Measurements from ENCODE around the gene CCDC183.
"Not testable (repeated sequence)": the region's sequence is repeated elsewhere in the genome, so short reads cannot be mapped to it uniquely, and the experiment has no call there.

The CCDC183 gene

GRCh38 chr9:136825295-136826187 lies 29.4 kb downstream of the CCDC183 start:
- no peak for DNase-seq (ENCODE audit: low spot score)

GRCh38 chr9:136826188-136826541 lies 30.0 kb downstream of the CCDC183 start:
- DNase-seq (ENCODE audit: low spot score), result no peak

- DNase-seq (ENCODE audit: low spot score), result no peak
Observed at GRCh38 chr9:136826703-136827582, 30.8 kb downstream of the CCDC183 start.

- DNase-seq (ENCODE audit: low spot score), result no peak
Observed at GRCh38 chr9:136827794-136828473, 31.8 kb downstream of the CCDC183 start.

DNA sequence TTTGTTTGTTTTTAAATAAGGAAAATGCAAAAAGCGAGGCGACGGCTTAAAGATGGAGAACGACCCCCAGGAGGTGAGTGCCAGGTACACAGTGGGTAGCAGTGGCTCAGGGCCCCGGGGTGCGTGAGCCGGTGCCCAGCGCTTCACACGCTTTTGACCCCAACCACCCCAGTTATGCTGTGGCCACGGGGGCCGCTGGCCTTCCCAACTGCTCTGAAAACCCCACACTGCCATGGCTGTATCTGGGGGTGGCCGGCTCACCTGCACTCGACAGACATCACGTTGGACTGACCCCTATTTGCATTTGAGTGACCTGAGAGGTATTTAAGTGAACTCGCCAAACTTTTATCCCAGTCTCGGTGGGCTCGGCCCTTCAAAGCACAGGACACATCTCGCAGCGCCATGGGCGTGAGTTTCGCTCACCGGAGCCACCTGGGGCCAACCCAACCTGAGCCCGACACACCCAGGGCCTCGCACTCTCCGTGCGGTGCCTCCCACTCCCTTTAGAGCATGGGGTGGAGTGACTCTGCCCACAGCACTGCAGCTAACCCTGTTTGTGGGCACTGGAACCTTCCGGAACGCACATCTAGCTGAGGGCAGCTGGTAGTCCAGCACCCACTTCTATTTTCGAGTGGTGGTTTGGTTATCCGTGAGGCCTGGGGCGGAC lies 32.5 kb downstream of the CCDC183 start:
- no peak for DNase-seq (ENCODE audit: low spot score)

DNA sequence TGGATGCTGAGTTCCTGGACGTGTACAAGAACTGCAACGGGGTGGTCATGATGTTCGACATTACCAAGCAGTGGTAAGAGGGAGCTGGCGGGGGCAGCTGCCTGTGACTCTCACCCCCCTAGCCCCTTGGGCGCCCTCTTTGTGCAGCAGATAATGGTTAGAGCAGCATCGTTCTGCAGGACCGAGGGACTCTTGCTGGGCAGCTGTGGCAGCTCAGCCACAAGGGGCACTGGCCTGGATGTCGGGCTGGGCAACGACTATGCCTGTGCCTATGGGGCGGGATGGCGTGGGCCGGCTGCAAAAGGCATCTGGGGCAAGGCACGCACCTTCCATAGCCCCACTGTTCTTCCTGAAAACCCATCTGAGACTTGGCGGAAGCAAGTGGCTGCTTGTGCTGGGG lies 33.3 kb downstream of the CCDC183 start:
- DNase-seq (ENCODE audit: low spot score), result no peak

DNA sequence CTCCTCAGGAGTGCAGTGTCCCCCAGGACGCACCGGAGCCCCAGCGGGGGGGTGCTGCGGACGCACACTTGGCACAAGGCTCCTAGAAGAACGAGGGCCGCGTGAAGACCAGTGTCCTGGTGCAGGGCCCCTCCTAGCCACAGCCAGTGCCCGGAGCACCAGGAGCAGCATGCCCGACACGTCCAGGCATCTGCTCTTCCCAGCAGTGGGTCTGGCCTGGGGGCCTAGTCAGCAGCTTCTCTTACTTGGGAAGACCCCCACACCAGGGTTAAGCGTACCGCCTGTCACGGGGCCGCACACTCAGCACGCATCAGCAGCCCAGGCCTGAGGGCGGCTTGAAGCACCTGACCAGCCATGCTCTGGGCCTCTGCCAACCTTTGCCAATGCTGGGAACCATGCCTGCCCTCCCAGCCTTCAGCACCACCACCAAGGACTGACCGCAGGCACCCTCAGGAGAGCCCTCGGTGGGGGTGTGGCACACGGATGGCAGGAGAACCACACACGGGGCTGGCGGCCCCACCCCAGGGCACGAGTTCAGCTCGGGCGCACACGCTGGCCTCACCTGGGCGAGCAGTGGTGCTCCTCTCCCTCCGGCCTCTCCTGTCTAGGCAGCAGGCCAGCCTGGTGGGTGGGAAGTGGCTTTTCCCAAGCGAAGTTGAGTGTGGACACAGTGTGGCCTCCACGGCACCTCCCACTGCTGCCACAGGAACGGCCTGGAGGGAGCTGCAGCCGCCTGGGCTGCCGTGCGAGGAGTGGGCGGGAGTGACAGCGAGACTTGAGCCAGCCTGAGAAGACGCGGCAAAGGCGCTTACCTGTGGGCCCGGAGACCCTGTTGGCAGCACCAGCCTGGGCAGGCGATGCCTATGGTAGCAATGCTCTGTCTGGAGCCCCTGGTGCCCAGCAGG lies 34.1 kb downstream of the CCDC183 start:
- DNase-seq (ENCODE audit: low spot score), result no peak

DNA sequence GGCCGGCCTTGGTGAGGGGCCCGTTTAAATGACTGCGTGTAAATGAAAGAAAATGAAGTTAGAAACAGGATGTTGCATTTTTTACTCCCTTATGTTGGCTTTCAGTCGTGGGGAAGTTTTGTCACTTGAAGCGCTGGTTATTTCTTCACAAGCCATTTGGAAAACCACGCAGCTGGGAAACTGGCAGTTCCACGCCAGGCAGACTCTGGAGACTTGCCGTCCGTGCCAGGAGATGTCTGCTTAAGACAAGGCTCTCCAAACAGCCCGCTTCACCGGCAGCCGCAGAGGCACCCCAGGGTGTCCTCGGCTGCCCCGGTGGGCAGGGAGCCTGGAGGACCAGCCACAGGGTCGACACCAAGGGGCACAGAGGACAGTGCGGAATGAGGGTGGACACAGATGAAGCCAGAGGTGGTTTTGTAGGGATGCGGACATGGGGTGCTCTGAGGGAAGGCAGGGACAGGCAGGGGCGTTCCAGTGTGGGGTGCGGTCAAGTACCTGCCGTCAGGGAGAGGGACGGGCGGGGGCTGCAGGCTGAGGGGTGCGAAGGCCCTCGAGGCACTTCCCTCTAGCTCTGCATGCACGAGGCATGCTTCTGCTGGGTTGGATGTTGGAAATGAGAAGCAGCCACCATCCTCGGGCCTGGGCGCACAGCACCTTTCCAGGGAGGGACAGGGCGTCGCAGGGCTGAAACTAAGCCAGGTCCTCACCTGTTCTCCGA lies 35.0 kb downstream of the CCDC183 start:
- DNase-seq (ENCODE audit: low spot score), result no peak

DNA sequence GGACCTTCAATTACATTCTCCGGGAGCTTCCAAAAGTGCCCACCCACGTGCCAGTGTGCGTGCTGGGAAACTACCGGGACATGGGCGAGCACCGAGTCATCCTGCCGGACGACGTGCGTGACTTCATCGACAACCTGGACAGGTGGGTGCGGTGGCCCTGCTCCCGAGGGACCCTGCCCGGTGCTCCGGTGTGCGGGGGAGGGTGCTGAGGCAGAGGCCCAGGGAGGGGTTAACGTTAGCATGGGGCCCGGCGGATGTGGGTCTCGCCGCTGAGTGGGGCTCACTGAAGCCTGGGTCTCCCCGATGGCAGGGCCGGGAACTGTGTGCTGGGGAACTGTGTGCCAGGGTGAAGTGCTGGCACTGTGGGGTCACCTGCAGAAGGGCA lies 35.6 kb downstream of the CCDC183 start:
- no peak for DNase-seq (ENCODE audit: low spot score)

DNA sequence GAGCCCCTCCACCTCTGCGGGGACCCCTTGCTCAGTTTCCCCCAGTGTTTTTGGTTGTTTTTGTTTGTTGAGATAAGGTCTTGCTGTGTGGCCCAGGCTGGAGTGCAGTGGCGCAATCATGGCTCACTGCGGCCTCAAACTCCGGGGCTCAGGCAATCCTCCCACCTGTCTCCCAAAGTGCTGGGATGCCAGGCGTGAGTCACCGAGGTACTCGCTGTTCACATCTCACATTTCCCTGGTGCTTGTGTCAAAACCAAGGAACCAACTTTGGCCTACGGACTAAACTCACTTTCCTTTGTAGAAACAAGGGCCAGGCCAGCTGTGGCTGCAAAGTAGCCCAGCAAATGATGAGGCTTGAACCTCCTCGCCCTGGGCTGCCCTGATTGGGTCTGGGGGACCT lies 36.4 kb downstream of the CCDC183 start:
- no peak for DNase-seq (ENCODE audit: low spot score)

GRCh38 chr9:136833381-136834048 lies 37.4 kb downstream of the CCDC183 start:
- not testable (repeated sequence) for DNase-seq (ENCODE audit: low spot score)

- DNase-seq (ENCODE audit: low spot score), result no peak
Observed at GRCh38 chr9:136835162-136835931, 39.2 kb downstream of the CCDC183 start.

DNA sequence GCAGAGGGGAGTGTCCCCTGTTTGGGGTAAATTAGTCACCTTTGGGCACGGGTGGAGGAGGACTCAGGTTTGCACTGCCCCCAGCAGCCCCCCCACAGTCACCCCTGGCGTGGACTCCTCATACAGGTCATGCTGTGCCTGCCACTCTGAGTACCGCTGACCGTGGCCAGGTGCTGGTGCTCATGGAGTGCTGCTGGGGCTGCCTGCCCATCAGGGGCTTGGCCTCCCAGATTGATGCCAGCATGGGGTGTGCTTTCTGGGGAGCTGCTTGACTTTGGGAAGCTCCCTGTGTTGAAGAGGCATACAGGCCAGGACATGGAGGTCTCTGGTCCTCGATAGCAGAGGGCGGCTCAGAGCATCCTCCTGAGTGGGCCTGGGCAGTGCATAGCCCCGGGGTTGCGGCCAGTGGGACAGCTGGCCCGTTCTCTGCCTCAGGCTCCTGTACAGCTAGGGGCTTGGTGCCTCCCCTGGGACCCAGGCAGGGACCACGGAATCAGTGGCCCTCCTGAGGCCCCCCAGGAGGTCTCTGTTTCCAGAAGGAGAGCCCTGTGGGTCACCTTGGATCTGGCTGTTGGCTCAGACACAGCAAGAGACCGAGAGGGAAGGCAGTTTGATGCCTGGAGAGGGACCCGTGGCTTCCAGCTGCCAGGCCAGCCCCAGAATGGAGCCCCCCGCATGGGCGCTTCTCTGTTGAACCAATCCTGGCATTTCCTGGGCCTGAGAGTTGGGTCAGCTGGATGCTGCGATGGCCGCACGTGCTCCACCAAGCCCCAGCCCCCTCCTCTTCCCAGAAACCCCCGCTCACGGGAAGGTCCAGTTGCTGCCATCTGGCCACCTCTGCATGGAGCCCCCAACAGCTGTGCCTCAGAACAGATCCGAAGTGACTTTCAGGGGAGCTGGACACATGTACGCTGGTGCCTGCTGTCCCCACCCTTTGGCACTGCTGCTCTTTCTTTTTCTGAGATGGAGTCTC lies 40.1 kb downstream of the CCDC183 start:
- DNase-seq (ENCODE audit: low spot score), result no peak

DNA sequence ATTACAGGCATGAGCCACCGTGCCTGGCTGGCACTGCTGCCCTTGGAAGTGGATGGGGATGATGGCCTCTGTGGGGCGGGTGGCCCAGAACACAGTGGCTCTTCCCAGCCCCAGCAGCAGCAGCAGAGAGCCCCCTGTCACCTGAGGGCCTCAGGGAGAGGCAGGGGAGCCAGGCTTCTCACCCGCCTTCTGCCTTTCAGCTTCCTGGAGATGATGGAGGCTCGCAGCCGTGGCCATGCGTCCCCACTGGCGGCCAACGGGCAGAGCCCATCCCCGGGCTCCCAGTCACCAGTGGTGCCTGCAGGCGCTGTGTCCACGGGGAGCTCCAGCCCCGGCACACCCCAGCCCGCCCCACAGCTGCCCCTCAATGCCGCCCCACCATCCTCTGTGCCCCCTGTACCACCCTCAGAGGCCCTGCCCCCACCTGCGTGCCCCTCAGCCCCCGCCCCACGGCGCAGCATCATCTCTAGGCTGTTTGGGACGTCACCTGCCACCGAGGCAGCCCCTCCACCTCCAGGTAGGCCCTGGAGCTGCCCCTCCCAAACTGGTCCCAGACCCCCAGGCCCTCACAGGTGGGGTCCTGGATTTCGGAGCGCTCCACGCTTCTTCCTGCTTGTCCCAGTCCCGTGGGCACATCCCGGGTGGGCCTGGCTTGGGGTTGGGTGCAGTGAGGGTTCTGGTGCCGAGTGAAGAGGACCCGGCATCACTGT lies 41.2 kb downstream of the CCDC183 start:
- DNase-seq (ENCODE audit: low spot score), result no peak

DNA sequence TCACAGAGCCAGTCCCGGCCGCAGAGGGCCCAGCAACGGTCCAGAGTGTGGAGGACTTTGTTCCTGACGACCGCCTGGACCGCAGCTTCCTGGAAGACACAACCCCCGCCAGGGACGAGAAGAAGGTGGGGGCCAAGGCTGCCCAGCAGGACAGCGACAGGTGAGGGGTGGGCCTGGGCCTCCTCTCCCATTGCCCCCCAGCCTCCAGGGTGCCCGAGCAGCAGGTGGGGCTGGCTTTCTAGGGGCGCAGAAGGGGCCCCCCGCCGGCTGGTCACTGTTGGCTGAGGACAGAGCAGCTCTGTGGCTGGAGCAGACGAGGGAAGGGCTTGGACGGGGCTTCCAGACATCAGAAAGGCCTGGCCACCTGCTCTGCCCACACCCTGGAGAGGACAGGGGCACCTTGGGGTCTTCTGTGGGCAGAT lies 41.7 kb downstream of the CCDC183 start:
- DNase-seq (ENCODE audit: low spot score), result not testable (repeated sequence)

- DNase-seq (ENCODE audit: low spot score), result no peak
Observed at GRCh38 chr9:136838314-136839228, 42.4 kb downstream of the CCDC183 start.
